GM12873 (cell line): ENCODE data around the gene SLC2A13.
A peak's percentile ranks its signal among the peaks of the same experiment; 100 is the strongest.

Source experiments
- CTCF ChIP-seq: IDR thresholded peaks from 2 replicates; pipeline ENCODE4 v1.5.1; 2012; ENCODE audit warnings: low read depth, mild to moderate bottlenecking, moderate library complexity, low read length, control low read depth; ENCODE audit not compliant: insufficient read depth; ENCODE audit errors: missing control alignments

Gene SLC2A13

DNA sequence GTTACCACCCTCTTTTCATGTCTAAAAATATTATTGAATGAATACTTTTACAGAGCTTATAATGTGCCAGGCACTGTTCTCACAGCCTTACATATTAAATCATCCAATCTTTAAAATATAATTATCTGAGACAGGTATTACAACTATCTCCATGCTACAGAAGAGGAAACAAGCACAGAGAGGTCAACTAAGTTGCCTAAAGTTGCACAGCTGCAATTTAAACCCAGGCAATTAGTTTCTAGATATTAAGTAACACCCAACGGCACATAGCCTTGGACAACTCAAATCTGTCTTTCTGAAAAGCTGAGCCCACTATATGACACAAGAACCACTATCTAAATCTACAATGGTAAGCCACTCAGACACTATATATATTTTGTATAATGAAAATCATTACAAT lies 92.6 kb downstream of the SLC2A13 start:
- TF ChIP-seq CTCF = no peak

DNA sequence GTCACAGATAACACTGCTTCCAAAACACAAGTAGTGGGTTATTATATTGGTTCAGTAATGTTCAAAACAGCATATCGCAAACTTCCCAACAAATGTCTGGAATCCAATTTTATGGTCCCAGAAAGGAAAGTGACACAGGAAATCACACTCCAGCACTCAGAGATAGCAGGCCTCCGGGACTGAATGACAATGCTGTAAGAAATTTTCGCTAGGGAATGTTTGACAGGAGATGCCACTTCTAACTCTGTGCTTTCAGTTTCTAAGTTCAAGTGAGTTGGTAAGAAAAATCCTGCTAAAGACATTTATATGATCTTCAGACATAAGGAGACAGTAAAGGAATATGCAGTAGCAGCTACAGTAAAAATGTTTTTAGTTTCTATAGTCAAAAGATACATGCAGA lies 93.2 kb downstream of the SLC2A13 start:
- TF ChIP-seq CTCF = no peak

DNA sequence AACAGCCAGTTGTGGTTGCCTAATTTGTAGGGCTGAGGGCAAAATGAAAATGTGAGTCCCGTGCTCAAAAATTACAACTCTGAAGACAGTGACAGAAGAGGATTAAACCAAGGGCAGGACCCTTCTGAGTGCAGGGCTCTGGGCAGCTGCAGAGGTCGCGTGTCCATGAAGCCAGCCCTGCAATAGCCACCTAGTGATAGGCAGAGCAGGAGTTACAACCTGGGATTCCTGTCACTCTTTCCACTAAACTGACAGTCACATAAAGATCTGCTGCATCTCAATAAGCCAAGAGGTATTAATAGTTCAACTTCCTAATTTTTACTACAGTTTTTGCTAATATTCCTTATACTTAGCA lies 94.1 kb downstream of the SLC2A13 start:
- TF ChIP-seq CTCF = no peak

- TF ChIP-seq CTCF = peak; percentile 77
Observed at GRCh38 chr12:40010899-40011774, 94.7 kb downstream of the SLC2A13 start.

GRCh38 chr12:40002178-40003169 lies 103.4 kb downstream of the SLC2A13 start:
- TF ChIP-seq CTCF = no peak

- no peak for TF ChIP-seq CTCF
Observed at GRCh38 chr12:40001406-40001805, 104.5 kb downstream of the SLC2A13 start.

GRCh38 chr12:40000884-40001283 lies 105.0 kb downstream of the SLC2A13 start:
- no peak for TF ChIP-seq CTCF
